D721Med (cell line): ENCODE measurements around the gene PSMD5.

Source experiments
- DNase-seq: peaks from one replicate; pipeline ENCODE4 v3.0.0; 2011; ENCODE audit warnings: low spot score; ENCODE audit not compliant: insufficient read length
- FAIRE-seq: peaks from 2 replicates; lab custom pipeline; 2011; peaks lifted over from hg19 to GRCh38; lab: Jason Lieb, UNC
- TF ChIP-seq, protein P1 (sequence below): IDR thresholded peaks from 2 replicates; pipeline ENCODE4 v1.5.1; 2012; ENCODE audit warnings: mild to moderate bottlenecking, control low read depth; ENCODE audit not compliant: insufficient read depth; ENCODE audit errors: missing control alignments

PSMD5 gene

DNA sequence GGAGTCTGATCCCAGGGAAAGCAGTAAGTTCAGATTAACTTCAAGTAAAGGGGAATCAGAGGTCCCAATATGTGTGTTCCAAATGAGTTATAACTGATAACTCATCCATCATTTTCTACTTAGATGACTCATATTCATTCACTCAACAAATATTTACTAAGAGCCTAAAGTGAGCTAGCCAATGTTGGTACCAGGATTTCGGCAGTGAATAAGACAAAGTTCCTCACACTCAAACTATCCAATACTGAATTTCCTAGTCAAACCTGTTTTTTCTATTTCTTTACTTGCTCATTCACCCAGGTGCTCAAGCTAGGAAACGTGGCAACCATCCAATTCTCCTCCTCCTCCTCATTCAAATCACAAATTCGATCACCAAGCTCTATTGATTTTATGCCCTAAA, 75.3 kb downstream of the PSMD5 start:
- TF ChIP-seq, protein P1, sequence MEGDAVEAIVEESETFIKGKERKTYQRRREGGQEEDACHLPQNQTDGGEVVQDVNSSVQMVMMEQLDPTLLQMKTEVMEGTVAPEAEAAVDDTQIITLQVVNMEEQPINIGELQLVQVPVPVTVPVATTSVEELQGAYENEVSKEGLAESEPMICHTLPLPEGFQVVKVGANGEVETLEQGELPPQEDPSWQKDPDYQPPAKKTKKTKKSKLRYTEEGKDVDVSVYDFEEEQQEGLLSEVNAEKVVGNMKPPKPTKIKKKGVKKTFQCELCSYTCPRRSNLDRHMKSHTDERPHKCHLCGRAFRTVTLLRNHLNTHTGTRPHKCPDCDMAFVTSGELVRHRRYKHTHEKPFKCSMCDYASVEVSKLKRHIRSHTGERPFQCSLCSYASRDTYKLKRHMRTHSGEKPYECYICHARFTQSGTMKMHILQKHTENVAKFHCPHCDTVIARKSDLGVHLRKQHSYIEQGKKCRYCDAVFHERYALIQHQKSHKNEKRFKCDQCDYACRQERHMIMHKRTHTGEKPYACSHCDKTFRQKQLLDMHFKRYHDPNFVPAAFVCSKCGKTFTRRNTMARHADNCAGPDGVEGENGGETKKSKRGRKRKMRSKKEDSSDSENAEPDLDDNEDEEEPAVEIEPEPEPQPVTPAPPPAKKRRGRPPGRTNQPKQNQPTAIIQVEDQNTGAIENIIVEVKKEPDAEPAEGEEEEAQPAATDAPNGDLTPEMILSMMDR = no peak
- no peak for FAIRE-seq

More for the DNA sequence above, 75.3 kb downstream of the PSMD5 start:
- DNase-seq = no peak
